C4-2B (cell line): ENCODE results near the gene CHPF.

Experiments
- H3K27ac ChIP-seq: fragments of 450-650 bp; 2 replicates; pipeline ENCODE4 v1.5.1; 2017
- ZFX ChIP-seq: fragments of 450-650 bp; IDR thresholded peaks from 2 replicates; pipeline ENCODE4 v1.6.1; 2017
- TF ChIP-seq, protein P1 (sequence below): fragments of 450-650 bp; conservative IDR thresholded peaks from 2 replicates; pipeline ENCODE4 v1.5.1; 2017; ENCODE audit warnings: mild to moderate bottlenecking

The CHPF gene

DNA sequence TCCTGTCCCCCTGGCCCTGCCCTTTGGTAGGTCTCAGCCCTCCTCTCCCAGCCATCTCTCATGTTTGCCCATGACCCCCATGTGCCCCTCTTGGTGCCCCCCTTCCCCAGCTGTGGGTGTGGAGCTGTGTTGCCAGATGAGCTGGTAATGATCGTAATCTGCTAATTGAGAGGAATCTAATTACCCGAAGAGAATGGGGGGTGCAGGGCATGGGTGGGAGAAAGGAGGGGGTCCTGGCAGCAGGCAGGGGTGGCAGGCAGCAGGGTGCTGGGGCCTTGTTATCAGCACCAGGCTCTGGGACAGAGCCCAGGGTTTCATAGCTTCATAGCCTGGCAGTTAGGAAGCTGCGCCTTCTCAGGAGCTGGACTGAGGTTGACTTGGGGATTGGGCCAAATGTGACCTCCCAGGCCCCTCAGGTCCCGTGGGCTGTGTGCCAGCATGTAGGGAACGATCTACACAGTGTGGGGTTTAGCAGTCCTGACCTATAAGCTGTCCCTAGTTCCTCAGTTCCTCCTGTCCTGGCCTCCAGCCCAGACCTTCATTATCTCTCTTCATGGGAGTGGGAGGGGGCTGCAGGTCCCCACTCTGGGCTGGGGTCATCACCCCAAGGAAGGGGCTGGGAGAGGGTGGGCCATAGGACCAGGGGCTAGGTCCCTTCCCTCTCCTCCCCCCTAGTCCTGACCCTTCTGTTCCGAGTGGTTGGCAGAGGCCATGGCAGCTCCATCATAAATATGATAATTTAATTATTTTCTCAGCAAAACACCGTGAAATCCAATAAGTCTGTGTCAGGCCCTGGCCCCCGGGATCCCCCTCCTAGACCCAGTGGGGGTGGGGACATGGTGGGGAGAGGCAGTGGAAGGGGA is 35.8 kb downstream of the CHPF start:
- TF ChIP-seq ZFX = no peak
- TF ChIP-seq, protein P1, sequence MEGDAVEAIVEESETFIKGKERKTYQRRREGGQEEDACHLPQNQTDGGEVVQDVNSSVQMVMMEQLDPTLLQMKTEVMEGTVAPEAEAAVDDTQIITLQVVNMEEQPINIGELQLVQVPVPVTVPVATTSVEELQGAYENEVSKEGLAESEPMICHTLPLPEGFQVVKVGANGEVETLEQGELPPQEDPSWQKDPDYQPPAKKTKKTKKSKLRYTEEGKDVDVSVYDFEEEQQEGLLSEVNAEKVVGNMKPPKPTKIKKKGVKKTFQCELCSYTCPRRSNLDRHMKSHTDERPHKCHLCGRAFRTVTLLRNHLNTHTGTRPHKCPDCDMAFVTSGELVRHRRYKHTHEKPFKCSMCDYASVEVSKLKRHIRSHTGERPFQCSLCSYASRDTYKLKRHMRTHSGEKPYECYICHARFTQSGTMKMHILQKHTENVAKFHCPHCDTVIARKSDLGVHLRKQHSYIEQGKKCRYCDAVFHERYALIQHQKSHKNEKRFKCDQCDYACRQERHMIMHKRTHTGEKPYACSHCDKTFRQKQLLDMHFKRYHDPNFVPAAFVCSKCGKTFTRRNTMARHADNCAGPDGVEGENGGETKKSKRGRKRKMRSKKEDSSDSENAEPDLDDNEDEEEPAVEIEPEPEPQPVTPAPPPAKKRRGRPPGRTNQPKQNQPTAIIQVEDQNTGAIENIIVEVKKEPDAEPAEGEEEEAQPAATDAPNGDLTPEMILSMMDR = no peak
- no peak overlapping the region for H3K27ac ChIP-seq

DNA sequence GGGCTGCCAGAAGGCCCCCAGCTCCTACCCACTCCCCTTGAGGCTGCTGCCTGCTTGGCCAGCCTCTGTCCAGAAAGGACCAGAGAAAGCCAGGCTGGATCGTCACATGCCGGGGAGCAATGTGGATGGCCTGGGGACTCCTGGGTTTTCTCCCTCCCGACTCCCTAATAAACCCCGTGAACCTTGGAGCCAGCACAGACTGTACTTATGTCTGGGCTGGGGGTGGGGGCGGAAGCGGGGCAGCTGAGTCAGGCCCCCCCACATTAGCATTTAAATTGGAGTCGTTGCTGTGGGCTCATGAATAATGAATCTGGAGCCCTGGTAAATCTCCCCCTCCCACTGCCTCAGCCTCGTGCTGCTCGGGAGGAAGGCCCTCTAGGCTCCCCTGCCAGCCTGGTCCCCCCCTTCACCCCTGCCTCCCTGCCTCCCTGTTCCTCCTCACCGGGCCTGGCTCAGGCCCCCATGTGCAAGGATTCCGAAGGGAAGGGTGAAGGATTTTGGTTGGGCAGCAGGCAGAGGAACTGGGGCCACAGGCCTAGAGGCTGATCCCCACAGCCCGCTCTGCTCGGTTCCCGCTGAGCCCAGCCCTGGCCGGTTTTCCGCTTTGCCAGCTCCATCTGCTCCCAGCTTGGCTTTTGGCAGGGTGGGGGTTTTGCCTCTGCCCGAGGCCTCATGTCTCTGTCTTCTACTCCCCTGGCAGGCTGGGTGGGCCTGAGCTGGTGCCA is 36.6 kb downstream of the CHPF start:
- TF ChIP-seq, protein P1 = no peak
- H3K27ac ChIP-seq = no peak overlapping the region

DNA sequence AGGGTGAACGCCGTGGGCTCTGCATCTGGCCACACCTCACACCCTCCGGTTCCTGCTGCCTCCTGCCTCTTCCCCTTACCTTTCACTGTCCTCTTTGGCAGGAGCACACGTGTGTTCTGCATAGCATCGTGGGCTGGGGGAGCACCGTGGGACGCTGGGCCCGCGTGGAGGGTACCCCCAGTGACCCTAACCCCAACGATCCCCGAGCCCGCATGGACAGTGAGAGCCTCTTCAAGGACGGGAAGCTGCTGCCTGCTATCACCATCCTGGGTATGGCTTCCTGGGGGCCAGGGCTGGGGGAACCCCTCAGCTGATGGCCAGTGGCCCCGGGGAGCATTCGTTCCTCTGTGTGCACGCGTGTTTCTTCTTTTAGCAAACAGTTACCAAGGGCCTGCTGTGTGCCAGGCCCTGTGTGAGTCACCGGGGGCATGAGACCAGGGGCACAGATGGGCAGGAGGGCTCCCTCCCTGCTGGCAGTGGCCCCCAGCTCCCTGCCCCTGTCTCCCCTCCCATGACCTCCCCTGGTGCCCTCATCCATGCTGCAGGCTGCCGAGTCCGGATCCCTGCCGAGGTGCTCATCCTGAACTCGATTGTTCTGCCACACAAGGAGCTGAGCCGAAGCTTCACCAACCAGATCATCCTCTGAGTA is 37.3 kb downstream of the CHPF start:
- H3K27ac ChIP-seq = no peak overlapping the region
- TF ChIP-seq, protein P1 = no peak
- no peak for TF ChIP-seq ZFX

DNA sequence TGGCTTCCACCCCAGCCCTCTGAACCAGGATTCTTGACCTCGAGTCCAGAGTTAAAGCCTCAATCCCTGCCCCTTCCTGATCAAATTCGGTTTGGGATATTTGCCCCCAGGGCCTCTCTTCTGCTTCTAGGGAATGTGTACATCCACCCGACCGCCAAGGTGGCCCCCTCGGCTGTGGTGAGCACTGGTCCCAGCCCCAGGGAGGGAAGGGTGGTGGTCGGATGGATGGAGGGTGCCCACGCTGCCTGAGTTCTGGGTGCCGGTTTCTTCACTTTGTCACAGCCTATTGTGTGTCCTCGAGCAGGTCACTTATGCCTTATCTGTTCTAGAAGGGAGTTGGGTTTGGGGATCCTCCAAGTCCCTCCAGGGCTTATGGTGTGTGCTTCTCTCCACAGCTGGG is 38.0 kb downstream of the CHPF start:
- TF ChIP-seq ZFX = no peak
- TF ChIP-seq, protein P1 = no peak
- no peak overlapping the region for H3K27ac ChIP-seq

DNA sequence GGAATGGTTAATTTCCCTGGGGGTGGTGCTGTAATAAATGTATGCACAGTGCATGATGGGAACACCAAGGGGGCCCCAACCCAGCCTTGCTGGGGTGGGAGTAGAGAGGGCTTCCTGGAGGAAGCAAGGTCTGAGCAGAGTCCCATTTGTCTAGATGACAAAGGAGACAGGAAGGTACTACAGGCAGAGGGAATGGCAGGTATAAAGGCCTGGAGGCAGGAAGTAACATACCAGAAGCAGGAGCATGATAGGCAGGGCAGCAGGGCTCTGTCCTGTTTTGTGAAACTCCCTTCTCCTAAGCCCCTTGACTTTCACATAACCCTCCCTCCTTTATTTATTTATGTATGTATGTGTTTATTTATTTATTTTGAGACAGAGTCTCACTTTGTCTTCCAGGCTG is 41.0 kb downstream of the CHPF start:
- TF ChIP-seq, protein P1 = no peak
- TF ChIP-seq ZFX = no peak
- H3K27ac ChIP-seq = no peak overlapping the region

DNA sequence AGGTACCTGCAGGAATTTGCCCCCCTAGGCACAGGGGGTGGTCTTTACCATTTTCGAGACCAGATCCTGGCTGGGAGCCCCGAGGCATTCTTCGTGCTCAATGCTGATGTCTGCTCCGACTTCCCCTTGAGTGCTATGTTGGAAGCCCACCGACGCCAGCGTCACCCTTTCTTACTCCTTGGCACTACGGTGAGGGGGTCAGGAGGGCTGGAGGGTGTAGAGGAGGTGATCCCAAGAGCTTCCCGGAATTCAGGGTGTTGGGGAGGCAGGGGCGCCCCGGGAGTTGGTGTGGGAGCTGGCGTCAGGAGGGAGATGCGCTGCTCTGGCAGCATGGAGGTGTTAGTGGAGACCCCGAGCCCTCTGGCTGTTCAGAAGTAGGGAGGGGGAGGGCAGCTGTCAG is 41.8 kb downstream of the CHPF start:
- no peak for TF ChIP-seq ZFX
- TF ChIP-seq, protein P1 = no peak
- no peak overlapping the region for H3K27ac ChIP-seq

DNA sequence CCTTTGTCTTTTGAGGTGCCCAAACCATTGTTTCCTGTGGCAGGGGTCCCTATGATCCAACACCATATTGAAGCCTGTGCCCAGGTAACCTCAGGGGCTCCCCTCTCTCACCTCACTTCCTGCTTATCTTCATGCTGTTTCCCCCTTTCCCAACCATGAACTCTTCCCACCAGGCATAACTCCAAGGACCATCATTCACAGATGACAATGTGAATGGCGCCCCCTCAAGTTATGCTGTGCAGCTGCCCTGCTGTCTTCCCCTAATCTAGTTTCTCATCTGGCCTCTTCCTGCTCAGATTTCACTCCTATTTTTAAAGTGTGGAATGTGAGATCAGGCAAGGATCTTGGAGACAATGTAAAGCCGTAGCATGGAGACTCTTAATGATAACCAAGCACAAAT is 43.5 kb downstream of the CHPF start:
- TF ChIP-seq, protein P1 = no peak; the same call in 1 of the 2 replicates
- TF ChIP-seq ZFX = no peak
- no peak overlapping the region for H3K27ac ChIP-seq
